Naive B cell (primary cell): ENCODE data around the gene ITGB7. TPM values are rescaled to one million over a fixed set of nuclear protein-coding genes. Genes with fewer than 3 reads are reported as not detected.
A peak's percentile ranks its signal among the peaks of the same experiment; 100 is the strongest.

ENCODE experiments used
- ATAC-seq, 2 donors: fragments of 150-1000 bp; cut with Tn5 transposase; 2 replicates each; pipeline ENCODE4 v1.10.0; 2021; ENCODE audit warnings: low read depth in 2 of 2, mild to moderate bottlenecking in 2 of 2, moderate library complexity in 2 of 2
- DNase-seq: peaks from one replicate; pipeline ENCODE4 v3.0.0; 2022
- H3K27ac Mint-ChIP-seq, 6 donors: one replicate each; pipeline ENCODE4 v1.8.0; 2020 to 2022; ENCODE audit warnings: mild to moderate bottlenecking in 6 of 6, mixed read lengths in 6 of 6, moderate library complexity in 5 of 6, inconsistent platforms in 2 of 6
- H3K27me3 Mint-ChIP-seq, 3 donors: one replicate each; pipeline ENCODE4 v1.8.0; 2021 to 2022; ENCODE audit warnings: mixed read lengths in 3 of 3, mild to moderate bottlenecking in 1 of 3
- H3K36me3 Mint-ChIP-seq, 2 donors: one replicate each; pipeline ENCODE4 v1.8.0; 2020 to 2022; ENCODE audit warnings: mixed read lengths in 2 of 2, inconsistent platforms in 1 of 2, mild to moderate bottlenecking in 1 of 2
- H3K4me1 Mint-ChIP-seq, 3 donors: one replicate each; pipeline ENCODE4 v1.8.0; 2020 to 2022; ENCODE audit warnings: mixed read lengths in 3 of 3, inconsistent platforms in 1 of 3, mild to moderate bottlenecking in 1 of 3, moderate library complexity in 1 of 3
- H3K4me3 Mint-ChIP-seq, 8 donors: one replicate each; pipeline ENCODE4 v1.8.0; 2020 to 2022; ENCODE audit warnings: mild to moderate bottlenecking in 8 of 8, mixed read lengths in 8 of 8, moderate library complexity in 8 of 8, inconsistent platforms in 2 of 8
- H3K9me3 Mint-ChIP-seq, 7 donors: one replicate each; pipeline ENCODE4 v1.8.0; 2020 to 2022; ENCODE audit warnings: mixed read lengths in 7 of 7, mild to moderate bottlenecking in 5 of 7, inconsistent platforms in 2 of 7, moderate library complexity in 1 of 7
- polyA plus RNA-seq, 6 donors: library from polyadenylated mRNA; unstranded; fragments of 300-500 nt; fragmentation: Illumina TruSeq; gene quantifications; one replicate each; pipeline ENCODE4 v1.2.3, GENCODE V29; 2021; ENCODE audit warnings: low read depth in 6 of 6

ITGB7 gene
- polyA plus RNA-seq, 6 donors from 2014 or later = 63.2 to 174 (median 96.4) TPM

DNA sequence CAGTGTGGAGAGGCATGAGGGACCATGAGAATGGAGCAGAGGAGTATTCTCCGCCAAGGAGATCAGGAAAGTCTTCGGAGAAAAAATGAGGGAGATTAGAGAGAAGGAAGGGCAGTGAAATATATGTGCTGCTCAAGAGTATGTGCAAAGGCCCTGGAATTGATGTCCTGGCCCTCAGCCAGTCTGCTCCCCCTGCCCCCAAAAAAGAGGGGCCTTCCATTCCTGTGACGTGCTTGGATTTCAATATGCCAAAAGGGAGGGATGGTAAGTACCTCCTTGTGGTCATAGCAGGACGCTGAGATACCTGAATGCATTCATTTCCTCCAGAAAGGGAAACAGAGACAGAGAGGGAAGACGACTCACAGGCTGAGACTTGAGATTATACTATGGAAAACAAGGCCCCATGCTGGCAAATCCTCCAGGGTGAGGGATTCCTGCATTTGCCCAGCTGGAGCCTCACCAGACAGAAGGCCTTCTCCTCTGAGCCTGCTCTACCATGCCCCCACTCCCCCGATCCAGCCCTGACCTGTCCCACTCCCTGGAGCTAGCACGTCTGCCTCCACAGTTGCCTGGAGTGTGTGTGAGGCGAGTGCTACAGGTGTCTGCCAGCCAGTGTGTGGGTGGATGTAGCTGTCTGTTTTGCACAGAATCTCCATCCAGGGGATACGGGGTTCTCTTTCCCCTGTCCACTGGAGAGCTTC is 28.8 kb upstream of the ITGB7 start:
- DNase-seq (no peak), ATAC-seq (no peak)
- Mint-ChIP-seq H3K36me3 (no peaks in the 10 kb centered on the region), H3K27me3 (peaks cover 0 to 20% (median 16%) of the 10 kb centered on the region in 3 donors), H3K27ac (peak overlapping the region in 4 of 6 donors; percentile 52 to 73 (median 64)), H3K4me1 (peaks cover 33 to 49% (median 47%) of the 10 kb centered on the region in 3 donors), H3K4me3 (peak overlapping the region in 4 of 8 donors; percentile 25 to 63 (median 48)), H3K9me3 (no peaks in the 10 kb centered on the region)

- H3K9me3 Mint-ChIP-seq = no peaks in the 10 kb centered on the region
- H3K4me3 Mint-ChIP-seq = no peak overlapping the region
- H3K36me3 Mint-ChIP-seq = no peaks in the 10 kb centered on the region
- H3K27me3 Mint-ChIP-seq = peaks cover 0 to 20% (median 16%) of the 10 kb centered on the region in 3 donors
- H3K4me1 Mint-ChIP-seq = peaks cover 31 to 46% (median 43%) of the 10 kb centered on the region in 3 donors
- DNase-seq (no peak), ATAC-seq (no peak)
- H3K27ac Mint-ChIP-seq = no peak overlapping the region
Observed at GRCh38 chr12:53235164-53235563, 28.1 kb upstream of the ITGB7 start.

DNA sequence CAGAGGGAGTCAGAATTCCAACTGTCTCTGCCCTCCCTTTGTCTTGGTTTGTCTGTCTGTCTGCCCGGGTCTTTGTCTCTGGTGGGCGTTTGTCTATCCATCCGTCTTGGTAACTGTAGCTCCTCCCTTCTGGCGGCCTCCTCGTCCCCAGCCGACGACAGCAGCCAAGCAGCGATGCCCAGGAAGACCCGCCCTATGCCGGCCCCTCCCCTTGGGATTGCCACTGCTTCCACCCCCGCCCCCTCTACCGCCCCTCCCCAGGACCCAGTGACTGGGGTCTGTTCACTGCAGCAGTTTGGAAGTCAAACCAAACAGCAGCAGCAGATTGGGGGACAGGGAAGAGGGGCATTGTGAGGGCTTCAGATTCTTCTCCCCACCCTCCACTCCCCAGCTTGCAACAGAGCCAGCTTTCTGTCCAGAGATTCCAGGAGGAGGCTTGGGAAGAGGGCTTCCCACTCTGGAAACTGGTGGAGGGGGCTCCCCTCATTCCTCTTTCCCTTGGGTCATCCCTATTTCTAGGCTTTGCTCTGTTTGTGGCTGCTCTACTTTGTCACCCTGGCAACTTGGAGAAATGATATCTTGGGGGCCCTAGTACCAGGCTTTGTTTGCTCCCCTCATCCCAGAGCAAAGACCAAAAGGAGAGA is 27.3 kb upstream of the ITGB7 start:
- Mint-ChIP-seq H3K4me3 (peak overlapping the region in 3 of 8 donors; percentile 16 to 65 (median 41)), H3K27me3 (peaks cover 0 to 20% (median 16%) of the 10 kb centered on the region in 3 donors), H3K9me3 (no peaks in the 10 kb centered on the region), H3K27ac (peak overlapping the region in 1 of 6 donors; percentile 33), H3K4me1 (peaks cover 38 to 45% (median 42%) of the 10 kb centered on the region in 3 donors), H3K36me3 (no peaks in the 10 kb centered on the region)
- ATAC-seq = no peak
- DNase-seq = no peak

DNA sequence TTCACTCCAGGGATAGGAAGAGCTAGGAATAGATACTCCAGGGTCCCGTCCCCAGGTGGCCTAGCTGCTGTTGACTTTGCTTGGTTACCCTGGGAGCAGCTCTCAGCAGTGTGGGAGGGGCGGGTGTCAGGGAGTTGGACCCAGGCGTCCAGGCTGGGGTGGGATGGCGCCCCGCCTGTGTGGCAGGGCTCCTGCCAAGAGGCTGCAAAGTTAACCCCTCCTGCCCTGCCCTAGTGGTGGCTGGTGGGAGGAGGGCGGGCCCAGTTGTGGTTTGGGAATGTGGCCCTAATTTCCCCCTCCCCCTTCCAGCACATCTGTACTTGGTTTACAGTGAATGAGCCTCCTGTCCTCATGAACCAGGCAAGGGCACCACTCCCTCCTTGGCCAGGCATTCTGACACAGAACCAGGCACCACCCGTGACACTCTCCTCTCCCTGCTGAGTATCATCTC is 26.6 kb upstream of the ITGB7 start:
- peaks cover 0 to 20% (median 16%) of the 10 kb centered on the region in 3 donors for H3K27me3 Mint-ChIP-seq
- no peak for ATAC-seq
- DNase-seq = no peak
- H3K36me3 Mint-ChIP-seq = no peaks in the 10 kb centered on the region
- peak overlapping the region in 5 of 8 donors; percentile 13 to 87 (median 41) for H3K4me3 Mint-ChIP-seq
- peaks cover 39 to 45% (median 42%) of the 10 kb centered on the region in 3 donors for H3K4me1 Mint-ChIP-seq
- H3K9me3 Mint-ChIP-seq = no peaks in the 10 kb centered on the region
- H3K27ac Mint-ChIP-seq = no peak overlapping the region

GRCh38 chr12:53232646-53233461 is 25.8 kb upstream of the ITGB7 start:
- no peaks in the 10 kb centered on the region for H3K9me3 Mint-ChIP-seq
- peak overlapping the region in 5 of 6 donors; percentile 5 to 89 (median 75) for H3K27ac Mint-ChIP-seq
- peak overlapping the region; percentile 87 to 94 (median 90) for H3K4me3 Mint-ChIP-seq
- H3K36me3 Mint-ChIP-seq = no peaks in the 10 kb centered on the region
- H3K4me1 Mint-ChIP-seq = peaks cover 39 to 45% (median 42%) of the 10 kb centered on the region in 3 donors
- peaks cover 0 to 20% (median 16%) of the 10 kb centered on the region in 3 donors for H3K27me3 Mint-ChIP-seq
- DNase-seq (no peak), ATAC-seq (peak; percentile 25 to 34)

GRCh38 chr12:53231921-53232645 is 25.0 kb upstream of the ITGB7 start, which contains the start of gene RARG:
RARG (minus strand) TSS chr12:53232209; CDS start chr12:53227545, 4,664 bp downstream.
- Mint-ChIP-seq H3K27ac (peak within 1 kb of the TSS in 5 of 6 donors; percentile 5 to 89 (median 75)), H3K27me3 (peaks cover 0 to 20% (median 16%) of the 10 kb centered on the region in 3 donors), H3K4me3 (peak within 1 kb of the TSS; percentile 87 to 94 (median 90)), H3K4me1 (peaks cover 39 to 41% (median 40%) of the 10 kb centered on the region in 3 donors), H3K9me3 (no peaks in the 10 kb centered on the region), H3K36me3 (no peaks in the 10 kb centered on the region)
- DNase-seq = no peak
- peak; percentile 65 to 66 for ATAC-seq

- DNase-seq (no peak), ATAC-seq (no peak)
- no peaks in the 10 kb centered on the region for H3K9me3 Mint-ChIP-seq
- H3K27ac Mint-ChIP-seq = no peak overlapping the region
- H3K27me3 Mint-ChIP-seq = peaks cover 0 to 20% (median 16%) of the 10 kb centered on the region in 3 donors
- H3K36me3 Mint-ChIP-seq = no peaks in the 10 kb centered on the region
- H3K4me1 Mint-ChIP-seq = peaks cover 35 to 37% (median 35%) of the 10 kb centered on the region in 3 donors
- H3K4me3 Mint-ChIP-seq = peak overlapping the region; percentile 35 to 93 (median 63)
Observed at GRCh38 chr12:53231671-53231920, 24.5 kb upstream of the ITGB7 start.

DNA sequence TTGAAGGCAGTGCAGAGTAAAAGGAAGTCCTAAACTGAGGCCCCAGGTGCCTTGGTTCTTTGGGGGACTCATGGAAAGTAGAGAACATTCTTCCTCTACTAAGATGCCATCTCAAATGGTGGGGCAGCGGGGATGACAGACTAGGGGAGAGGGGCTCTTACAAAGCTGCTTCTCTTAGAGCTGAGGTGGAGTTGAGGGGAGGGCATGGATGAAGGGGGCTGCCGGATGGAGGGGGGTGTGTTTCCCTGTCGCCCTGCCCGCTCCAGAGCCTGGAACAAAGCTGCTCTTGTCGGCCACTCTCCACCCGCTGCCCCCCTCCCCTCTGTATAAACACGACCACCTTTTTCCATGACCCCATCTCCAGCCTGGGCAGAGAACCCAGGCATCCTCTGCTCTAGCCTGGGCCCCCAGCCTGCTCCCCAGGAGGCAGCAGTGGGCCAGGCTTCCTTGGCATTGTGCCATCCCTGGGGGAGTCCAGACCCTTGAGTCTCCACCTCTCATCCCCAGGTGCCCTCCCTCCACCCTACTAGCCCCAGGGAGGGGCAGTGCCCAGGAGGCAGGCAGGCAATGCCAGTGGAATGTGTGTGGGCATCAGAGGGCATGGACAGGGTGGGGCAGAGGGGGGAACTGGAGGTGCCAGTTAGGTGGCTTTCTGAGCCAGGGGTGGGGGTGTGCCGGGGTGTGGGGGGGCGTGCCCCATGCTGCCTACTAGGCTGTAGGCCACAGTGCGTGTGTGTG is 23.2 kb upstream of the ITGB7 start:
- Mint-ChIP-seq H3K9me3 (no peaks in the 10 kb centered on the region), H3K4me3 (peak overlapping the region in 7 of 8 donors; percentile 33 to 86 (median 50)), H3K27me3 (peaks cover 0 to 20% (median 18%) of the 10 kb centered on the region in 3 donors), H3K27ac (peak overlapping the region in 2 of 6 donors; percentile 62 to 88), H3K4me1 (peaks cover 22 to 26% (median 22%) of the 10 kb centered on the region in 3 donors), H3K36me3 (no peaks in the 10 kb centered on the region)
- DNase-seq (no peak), ATAC-seq (no peak)

GRCh38 chr12:53229454-53229853 is 22.4 kb upstream of the ITGB7 start:
- Mint-ChIP-seq H3K27ac (peak overlapping the region in 2 of 6 donors; percentile 27 to 60), H3K4me1 (peaks cover 20 to 27% (median 26%) of the 10 kb centered on the region in 3 donors)

GRCh38 chr12:53227836-53228235 is 20.8 kb upstream of the ITGB7 start:
- H3K4me3 Mint-ChIP-seq = no peak overlapping the region
- H3K27ac Mint-ChIP-seq = peak overlapping the region in 1 of 6 donors; percentile 12
- peaks cover 16 to 28% (median 24%) of the 10 kb centered on the region in 3 donors for H3K4me1 Mint-ChIP-seq
- no peaks in the 10 kb centered on the region for H3K9me3 Mint-ChIP-seq
- ATAC-seq = no peak
- no peak for DNase-seq
- H3K27me3 Mint-ChIP-seq = peaks cover 0 to 12% (median 5%) of the 10 kb centered on the region in 3 donors
- H3K36me3 Mint-ChIP-seq = no peaks in the 10 kb centered on the region

More at GRCh38 chr12:53229454-53229853, 22.4 kb upstream of the ITGB7 start:
- no peaks in the 10 kb centered on the region for H3K36me3 Mint-ChIP-seq
- DNase-seq (no peak), ATAC-seq (no peak)
- H3K27me3 Mint-ChIP-seq = peaks cover 0 to 24% (median 20%) of the 10 kb centered on the region in 3 donors
- H3K4me3 Mint-ChIP-seq = peak overlapping the region in 3 of 8 donors; percentile 30 to 33 (median 31)
- no peaks in the 10 kb centered on the region for H3K9me3 Mint-ChIP-seq

GRCh38 chr12:53227341-53227740 is 20.3 kb upstream of the ITGB7 start:
- ATAC-seq (no peak), DNase-seq (no peak)
- Mint-ChIP-seq H3K27ac (no peak overlapping the region), H3K36me3 (no peaks in the 10 kb centered on the region), H3K4me1 (peaks cover 11 to 28% (median 24%) of the 10 kb centered on the region in 3 donors), H3K9me3 (no peaks in the 10 kb centered on the region), H3K27me3 (peaks cover 0 to 8% (median under 1%) of the 10 kb centered on the region in 3 donors), H3K4me3 (peak overlapping the region in 1 of 8 donors; percentile 73)

- H3K4me1 Mint-ChIP-seq = peaks cover 15 to 32% (median 28%) of the 10 kb centered on the region in 3 donors
- H3K4me3 Mint-ChIP-seq = peak overlapping the region in 1 of 8 donors; percentile 73
Observed at GRCh38 chr12:53226815-53227214, 19.8 kb upstream of the ITGB7 start.

More at GRCh38 chr12:53226815-53227214, 19.8 kb upstream of the ITGB7 start:
- no peaks in the 10 kb centered on the region for H3K36me3 Mint-ChIP-seq
- ATAC-seq (no peak), DNase-seq (no peak)
- peak overlapping the region in 2 of 6 donors; percentile 76 to 86 for H3K27ac Mint-ChIP-seq
- peaks cover 0 to 8% (median 0%) of the 10 kb centered on the region in 3 donors for H3K27me3 Mint-ChIP-seq
- H3K9me3 Mint-ChIP-seq = no peaks in the 10 kb centered on the region
